Measurements from ENCODE around the gene GPR180. TPM values are rescaled to one million over a fixed set of nuclear protein-coding genes. Genes with fewer than 3 reads are reported as not detected.

GPR180 gene
- total and polyA plus RNA-seq, 10 of the 15 experiments (the other 5 are each of a cell fraction or from before 2014, with no cell fraction given), result 1.6 to 7.2 (median 5.3) TPM

GRCh38 chr13:94646904-94647303 lies 45.2 kb downstream of the GPR180 start (continued):
- TF ChIP-seq SMAD1 (IDR thresholded peaks at IDR 0.05; ENCODE audit: low read depth, partially characterized antibody) (no peak), USF2 (IDR thresholded peaks at IDR 0.05; ENCODE audit: borderline replicate concordance, low read depth, low read length) (no peak), CUX1 (IDR thresholded peaks at IDR 0.05; ENCODE audit: insufficient replicate concordance, low read depth, low read length) (no peak), ZNF622 (IDR thresholded peaks at IDR 0.05) (no peak), TCF7 (IDR thresholded peaks at IDR 0.05; ENCODE audit: borderline replicate concordance) (no peak), RB1 (IDR thresholded peaks at IDR 0.05; ENCODE audit: borderline replicate concordance) (no peak), CHD4 (IDR thresholded peaks at IDR 0.05) (no peak), ELK1 (IDR thresholded peaks at IDR 0.05; ENCODE audit: low read depth, low read length) (no peak), BCLAF1 (IDR thresholded peaks at IDR 0.05) (no peak), EP300 (IDR thresholded peaks at IDR 0.05; ENCODE audit: borderline replicate concordance in 1 of 2, control insufficient read depth in 1 of 2, low read depth in 2 of 2, low read length in 2 of 2) (0 out of 4 replicates have a peak, but pooled peaks of 1 of the 2 experiments have one; percentile 10), FOXM1 (IDR thresholded peaks at IDR 0.05; ENCODE audit: low read depth, low read length) (peak; percentile 55; the same call in 1 of the 2 replicates), E2F8 (IDR thresholded peaks at IDR 0.05; ENCODE audit: low read depth, partially characterized antibody) (no peak), ZNF384 (IDR thresholded peaks at IDR 0.05; ENCODE audit: borderline replicate concordance, low read depth, low read length) (no peak), RELB (IDR thresholded peaks at IDR 0.05; ENCODE audit: low read depth) (no peak)
